Fibroblast of peridontal ligament (primary cell): ENCODE results near the gene SERINC2.
A peak's percentile ranks its signal among the peaks of the same experiment; 100 is the strongest.
"Not testable (repeated sequence)": the region's sequence is repeated elsewhere in the genome, so short reads cannot be mapped to it uniquely, and the experiment has no call there.

Experiments used
- DNase-seq: peaks from one replicate; pipeline ENCODE4 v3.0.0-alpha.2; 2010; ENCODE audit errors: extremely low read depth

SERINC2 gene

GRCh38 chr1:31383967-31384366, 29.0 kb upstream of the SERINC2 start:
- DNase-seq = no peak

- DNase-seq = not testable (repeated sequence)
Measured at GRCh38 chr1:31386576-31387243, 26.3 kb upstream of the SERINC2 start.

DNA sequence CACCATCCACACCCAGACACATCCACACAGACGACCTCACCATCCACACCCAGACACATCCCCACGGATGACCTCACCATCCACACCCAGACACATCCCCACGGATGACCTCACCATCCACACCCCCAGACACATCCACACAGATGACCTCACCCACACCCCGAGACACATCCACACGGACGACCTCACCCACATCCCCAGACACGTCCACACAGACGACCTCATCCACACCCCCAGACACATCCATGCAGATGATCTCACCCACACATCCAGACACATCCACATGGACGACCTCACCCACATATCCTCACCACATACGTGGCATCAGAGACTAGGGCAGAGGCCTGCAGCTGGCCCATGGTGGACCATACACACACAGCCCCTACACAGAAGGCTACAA, 25.4 kb upstream of the SERINC2 start:
- no peak for DNase-seq

DNA sequence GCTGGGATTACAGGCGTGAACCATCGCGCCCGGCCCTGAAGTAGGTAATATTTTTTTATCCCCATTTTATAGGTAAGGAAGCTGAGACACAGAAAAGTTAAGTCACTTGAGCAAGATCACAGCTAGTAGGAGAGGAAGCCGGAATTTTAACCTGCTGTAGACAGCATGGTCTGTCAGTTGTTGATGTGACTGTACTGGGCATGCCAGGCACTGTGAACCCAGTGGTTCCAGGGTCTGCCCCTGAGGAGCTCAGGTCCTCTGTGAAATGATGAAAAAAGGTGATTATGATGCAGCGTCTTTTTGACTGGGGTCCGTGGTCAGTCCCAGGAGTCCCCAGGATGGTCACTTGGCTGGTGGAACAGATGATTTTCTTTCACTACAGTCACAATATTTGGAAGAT, 23.4 kb upstream of the SERINC2 start:
- no peak for DNase-seq

DNA sequence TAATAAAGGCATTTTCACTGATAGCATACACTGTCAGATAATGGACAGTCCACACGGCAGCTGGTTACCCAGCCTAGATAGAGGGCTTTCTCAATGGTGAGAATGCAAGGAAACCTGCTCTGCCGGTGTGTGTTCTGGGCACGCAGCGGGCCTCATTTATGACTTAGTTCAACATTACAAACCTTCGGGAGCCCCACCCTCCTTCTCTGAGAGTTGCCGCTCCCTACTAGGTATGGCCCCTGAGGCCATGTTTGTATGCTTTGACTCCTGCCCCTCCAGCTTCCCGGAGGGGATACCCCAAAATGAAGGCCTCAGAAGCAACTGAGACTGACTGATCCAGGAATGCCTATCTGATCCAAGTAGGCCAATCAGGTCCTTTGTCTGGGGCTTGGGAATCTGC, 22.9 kb upstream of the SERINC2 start:
- no peak for DNase-seq

- no peak for DNase-seq
Measured at GRCh38 chr1:31393463-31393862, 19.6 kb upstream of the SERINC2 start.

GRCh38 chr1:31394584-31395193, 18.3 kb upstream of the SERINC2 start:
- peak; percentile 69 for DNase-seq

DNA sequence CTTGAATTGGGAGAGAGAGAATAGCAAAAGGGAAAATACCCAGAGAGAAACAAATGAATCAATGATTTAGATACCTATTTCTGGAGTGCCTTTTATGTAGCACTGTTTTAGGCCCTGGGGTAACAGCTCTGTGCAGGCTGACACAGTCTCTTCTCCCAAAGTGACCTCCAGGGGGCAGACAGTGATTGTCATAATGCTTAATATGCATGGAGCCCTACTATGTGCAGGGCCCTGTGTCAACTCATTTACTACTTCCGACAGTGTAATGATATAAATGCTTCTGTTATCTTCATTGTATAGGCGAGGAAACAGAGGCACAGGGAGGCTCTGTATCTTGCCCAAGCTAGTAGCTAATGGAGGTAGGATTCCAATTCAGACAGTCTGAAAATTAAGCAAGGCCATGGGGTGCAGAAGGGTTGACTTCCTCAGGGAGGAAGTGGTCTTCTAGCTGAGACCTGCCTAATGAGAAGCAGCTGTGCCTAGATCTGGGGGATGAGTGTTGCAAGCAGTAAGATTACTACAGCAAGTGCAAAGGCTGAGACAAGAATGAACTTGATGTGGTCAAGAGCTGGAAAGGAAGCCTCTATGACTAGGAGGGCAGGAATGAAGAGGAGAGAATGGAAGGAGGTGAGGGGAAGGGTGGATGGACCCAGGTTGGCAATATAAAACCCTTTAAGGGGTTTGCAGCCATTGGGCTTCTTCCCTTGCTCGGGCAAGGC, 16.2 kb upstream of the SERINC2 start:
- DNase-seq = peak; percentile 98

DNA sequence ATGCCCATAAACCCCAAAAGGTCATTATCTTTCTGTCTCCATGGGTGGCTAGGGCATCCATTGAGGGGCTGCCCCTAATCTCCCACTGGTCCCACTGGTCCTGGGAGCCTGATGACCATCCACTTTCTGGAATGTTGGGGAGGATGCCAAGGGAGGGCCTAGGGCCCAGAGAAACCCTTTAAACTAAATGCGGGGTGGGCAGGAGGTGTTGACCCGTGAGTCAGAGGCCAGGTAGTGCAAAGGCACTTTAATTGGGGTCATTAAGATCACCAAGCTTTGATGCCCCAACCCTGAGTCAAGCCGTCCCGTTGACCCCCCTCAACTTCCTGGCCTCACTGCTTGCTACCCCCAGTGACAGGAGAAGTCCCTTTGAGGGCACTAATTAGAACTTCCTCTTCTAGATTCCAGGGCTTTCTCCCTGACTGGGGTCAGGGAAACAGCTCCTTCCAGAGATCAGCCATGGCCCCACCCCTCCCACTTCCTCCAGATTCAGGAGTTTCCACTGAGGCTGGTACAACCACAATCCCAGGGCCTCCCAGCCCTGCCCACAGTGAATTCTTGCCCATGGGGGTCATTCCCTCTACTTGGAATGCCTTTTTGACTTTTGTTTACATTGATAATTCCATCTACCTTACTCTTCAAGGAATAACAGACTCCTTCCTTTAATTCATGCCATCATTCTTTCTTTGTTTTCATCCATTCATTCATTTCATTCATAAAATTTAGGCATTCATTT, 15.5 kb upstream of the SERINC2 start:
- peak; percentile 49 for DNase-seq

- DNase-seq = no peak
Measured at GRCh38 chr1:31398246-31398645, 14.8 kb upstream of the SERINC2 start.

GRCh38 chr1:31399976-31400375, 13.0 kb upstream of the SERINC2 start:
- DNase-seq = peak; percentile 42

DNA sequence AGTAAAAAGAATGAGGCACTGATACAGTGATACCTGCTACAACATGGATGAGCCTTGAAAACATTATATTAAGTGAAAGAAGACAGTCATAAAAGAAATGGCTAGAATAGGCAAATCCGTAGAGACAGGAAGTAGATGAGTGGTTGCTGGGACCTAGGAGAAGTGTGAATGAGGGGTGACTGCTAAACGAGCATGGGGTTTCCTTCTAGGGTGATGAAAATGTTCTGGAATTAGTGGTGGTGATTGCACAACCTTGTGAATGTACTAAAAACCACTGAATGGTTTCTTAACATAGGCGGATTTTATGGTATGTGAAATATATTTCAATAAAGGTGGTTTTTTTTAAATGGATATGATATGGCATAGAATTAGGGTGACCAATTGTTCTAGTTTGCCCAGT, 12.6 kb upstream of the SERINC2 start:
- DNase-seq = peak; percentile 67

DNA sequence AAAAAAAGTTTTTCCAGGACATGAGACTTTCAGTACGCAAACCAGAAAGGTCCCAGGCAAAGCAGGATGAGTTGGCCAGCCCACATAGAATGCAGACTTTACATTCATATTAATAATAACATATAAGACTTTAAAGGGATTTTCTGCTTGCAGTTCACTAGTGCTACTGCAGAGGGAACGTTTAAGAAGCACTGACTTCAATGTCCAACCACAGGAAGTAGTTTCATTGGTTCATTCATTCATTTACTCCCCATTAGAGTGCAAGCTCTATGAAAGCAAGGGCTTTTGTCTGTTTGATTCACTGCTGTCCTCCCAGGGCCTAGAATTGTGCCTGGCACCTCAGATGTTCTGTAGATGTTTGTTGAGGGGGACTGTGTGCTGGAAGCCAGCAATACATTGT, 11.8 kb upstream of the SERINC2 start:
- no peak for DNase-seq

DNA sequence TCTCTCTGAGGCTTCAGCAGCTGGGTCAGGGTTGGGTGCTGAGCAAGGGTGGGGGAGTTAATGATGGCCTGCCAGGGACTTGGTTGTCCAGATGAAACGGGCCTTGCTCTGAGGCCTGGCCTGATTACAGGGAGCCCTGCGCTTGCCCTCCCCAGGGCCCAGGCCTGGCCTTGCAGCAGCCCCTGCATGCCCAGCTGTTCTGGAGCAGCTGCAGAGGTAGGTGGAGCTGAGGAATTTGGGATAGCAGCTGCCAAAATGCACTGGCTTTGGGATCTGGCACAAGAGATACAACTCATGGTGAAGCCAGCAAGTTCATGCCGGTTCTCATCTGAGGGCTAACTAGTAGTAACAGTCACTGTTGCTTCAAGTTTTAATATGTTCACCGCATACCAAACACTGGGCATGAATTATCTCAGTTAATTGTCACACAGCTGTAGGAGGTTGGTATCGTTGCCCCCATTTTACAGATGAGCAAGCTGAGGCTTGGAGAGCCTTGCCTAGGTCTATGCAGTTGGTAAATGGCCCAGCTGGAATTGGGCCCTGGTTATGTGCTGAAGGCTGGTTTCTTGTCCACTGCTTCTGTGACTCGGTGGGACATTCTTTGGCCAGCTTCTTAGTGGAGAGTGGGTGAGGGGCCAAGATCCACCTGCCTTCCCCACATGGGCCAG, 7.3 kb upstream of the SERINC2 start:
- peak; percentile 59 for DNase-seq

DNA sequence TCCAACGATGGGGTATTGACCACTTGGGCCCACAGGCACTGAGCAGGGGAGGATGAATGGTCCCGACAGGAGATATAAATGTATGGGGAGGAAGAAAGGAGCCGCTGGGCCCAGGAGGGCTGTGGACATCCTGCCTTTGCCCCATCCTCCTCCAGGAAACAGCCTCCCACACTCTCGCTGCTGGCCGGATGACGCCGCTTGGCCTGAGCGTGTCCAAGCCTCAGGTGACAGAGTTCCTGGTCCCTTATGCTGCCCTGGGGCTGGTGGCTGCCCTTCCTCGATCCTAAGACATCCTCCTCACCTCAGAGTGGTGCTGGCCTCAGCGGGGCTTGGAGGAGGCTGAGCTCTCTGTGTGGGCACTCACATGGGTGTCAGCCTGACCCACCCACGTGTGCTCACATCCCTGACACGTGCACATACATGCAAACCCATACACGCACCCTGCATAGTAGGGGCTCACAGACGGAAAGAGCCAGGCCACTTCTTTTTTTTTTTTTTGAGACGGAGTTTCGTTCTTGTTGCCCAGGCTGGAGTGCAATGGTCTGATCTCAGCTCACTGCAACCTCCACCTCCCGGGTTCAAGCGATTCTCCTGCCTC, 5.9 kb upstream of the SERINC2 start:
- no peak for DNase-seq

GRCh38 chr1:31408788-31409318, 4.2 kb upstream of the SERINC2 start:
- DNase-seq = no peak

DNA sequence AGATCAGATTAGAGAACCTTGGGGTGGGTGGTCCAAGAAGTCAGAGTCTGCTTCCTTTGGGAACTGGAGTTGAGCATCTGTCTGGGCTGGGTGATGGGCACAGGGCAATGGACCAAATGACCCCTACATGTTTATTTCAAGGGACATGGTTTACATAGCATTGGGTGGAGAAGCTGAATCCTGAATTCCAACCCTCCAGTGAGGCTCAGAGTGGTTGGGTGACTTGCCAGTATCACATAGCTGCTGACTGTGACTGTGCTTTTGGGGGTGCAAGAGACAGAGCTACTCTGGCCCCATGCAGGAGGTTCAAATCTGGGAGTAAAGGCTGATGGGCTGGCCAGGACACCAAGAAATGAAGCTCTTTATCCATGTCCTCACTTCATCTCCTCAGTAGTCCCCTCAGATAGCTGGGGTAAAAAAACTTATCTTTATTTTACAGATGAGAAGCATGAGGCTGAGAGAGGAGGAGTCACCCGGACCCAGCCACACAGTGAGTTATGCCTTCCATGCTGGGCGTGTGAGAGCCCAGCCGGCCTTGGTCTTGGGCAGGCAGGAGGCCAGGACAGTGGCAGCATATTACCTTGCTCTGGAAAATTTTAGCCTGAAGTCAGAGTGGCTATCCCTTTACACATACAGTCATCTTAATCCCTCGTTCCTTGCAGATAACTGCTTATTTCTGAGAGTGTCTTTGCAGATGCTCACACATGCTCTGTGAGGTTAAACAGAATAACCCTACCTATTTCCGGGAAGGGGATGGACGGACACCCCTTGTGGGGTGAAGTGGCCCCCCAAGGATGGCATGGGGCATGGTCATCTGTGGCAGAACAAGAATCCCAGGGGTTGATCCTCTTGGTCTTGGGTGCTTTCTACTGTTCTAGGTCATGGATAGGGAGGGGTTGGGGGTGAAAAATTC, 2.8 kb upstream of the SERINC2 start:
- DNase-seq = peak; percentile 66

- DNase-seq = peak; percentile 72
Measured at GRCh38 chr1:31410871-31411270, 2.1 kb upstream of the SERINC2 start.

- no peak for DNase-seq
Measured at GRCh38 chr1:31412205-31412604, 808 bp upstream of the SERINC2 start.

DNA sequence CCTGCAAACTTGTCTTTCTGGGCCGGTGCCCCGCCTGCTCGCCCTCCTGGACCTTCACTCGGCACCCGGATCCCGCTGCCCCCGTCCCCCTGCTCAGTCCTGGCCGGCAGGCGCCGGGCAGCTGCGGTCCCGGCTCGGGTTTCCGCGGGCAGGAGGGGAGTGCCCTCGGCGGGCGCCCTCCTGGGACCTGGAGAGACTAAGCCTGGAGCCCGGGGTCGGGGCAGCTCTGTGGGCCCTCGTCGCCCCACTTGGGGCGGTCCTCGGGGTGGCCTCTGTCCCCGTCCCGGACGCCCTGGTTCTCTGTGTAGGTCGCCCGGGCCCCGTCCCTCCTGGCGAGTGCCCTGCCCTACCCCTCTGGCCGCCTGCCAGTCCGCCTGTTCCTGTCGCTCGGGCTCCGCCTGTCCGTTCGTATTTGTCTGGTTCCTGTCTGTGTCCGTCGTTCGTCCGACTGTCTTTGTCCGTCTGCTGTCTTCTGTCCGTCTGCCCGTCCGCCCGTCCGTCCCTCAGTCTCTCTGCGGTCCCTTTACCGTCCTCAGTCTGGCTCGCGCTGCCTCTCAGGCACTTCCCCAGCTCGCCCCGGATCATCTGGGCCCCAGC, 490 bp downstream of the SERINC2 start:
- peak; percentile 31 for DNase-seq
